GM18861 (cell line): Measurements from ENCODE around the gene SERPIND1.
"Not testable (repeated sequence)": the region's sequence is repeated elsewhere in the genome, so short reads cannot be mapped to it uniquely, and the experiment has no call there.

Experiments
- ATAC-seq: cut with Tn5 transposase; IDR thresholded peaks from one replicate; pipeline ENCODE4 v1.9.1; 2021; ENCODE audit not compliant: unreplicated experiment

Gene SERPIND1

DNA sequence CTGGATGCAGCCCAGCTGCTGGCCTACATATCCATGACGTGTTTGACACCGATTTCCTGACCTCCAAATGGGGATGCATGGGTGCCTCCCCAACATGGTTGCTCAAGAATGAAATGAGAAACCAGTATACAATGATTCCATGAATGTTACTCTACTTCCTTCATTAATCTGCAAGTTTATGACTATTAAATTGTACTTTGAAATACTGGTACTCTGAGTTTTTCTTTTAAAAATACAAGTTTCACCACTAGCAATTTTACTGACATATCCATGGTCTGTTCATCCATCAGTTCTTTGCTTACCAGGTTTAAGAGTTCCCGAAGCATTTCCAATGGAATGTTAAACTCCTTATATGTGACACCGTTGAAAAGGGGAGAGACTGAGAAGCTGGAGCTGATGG, 39.1 kb downstream of the SERPIND1 start:
- ATAC-seq, result no peak

DNA sequence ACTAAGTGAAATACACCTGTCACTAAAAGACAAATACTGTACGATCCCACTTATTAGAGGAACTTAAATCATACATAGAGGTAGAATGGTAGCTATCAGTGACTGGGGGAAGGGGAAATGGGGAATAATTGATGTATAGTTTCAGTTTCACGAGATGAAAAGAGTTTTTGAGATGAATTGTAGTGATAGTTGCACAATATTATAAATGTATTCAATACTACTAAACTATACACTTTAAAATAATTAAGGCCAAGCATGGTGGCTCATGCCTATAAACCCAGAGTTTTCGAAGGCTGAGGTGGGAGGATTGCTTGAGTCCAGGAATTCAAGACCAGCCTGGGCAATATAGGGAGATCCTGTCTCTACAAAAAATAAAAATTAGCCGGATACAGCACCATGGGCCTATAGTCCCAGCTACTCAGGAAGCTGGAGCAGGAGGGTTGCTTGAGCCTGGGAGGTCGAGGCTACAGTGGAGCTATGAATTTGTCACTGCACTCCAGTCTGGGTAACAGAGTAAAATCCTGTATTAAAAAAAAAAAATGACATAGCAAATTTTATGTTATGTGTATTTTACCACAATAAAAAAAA, 40.4 kb downstream of the SERPIND1 start:
- no peak for ATAC-seq

DNA sequence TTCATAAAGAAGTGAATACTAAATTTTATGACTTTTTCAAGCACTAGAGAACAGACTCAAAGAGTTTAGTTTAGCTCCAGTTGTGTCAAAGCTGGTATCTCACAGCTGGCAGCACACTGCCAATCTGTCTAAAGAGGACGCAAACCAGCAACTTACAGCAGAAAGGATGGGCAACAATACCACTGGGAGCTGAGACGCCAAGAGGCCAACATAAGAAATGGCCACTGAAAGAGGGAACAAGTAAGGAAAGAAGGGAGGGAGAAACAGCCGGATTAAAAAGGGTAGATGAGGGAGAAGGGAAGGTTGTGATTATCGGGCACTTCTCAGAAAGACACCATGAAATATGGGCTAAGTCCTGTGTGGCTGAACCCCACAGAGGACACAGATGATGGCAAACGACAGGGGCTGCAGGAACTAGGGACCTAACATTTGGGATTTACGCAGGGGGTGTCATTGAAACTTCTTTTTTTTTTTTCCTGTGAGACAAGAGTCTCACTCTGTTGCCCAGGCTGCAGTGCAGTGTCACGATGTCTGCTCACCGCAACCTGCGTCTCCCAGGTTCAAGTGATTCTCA, 41.7 kb downstream of the SERPIND1 start:
- ATAC-seq, result no peak

DNA sequence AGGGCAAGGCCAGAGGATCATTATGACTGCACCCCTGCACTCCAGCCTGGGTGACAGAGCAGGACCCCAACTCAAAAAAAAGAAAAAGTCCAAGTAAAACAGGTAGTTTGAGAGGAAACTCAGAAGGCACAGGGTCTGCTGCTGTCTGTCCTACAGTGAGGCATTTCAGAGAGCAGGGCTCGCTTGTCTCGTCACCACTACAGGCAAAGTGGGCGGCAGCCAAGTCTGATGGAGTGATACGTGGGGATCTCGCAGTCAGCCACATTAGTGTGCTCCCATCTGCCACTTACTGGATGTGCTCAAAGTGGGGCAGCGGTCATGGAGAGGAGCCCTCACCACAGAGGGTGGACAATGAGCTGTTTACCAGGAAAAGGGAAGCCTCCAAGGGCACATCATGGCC, 42.6 kb downstream of the SERPIND1 start:
- ATAC-seq, result no peak

DNA sequence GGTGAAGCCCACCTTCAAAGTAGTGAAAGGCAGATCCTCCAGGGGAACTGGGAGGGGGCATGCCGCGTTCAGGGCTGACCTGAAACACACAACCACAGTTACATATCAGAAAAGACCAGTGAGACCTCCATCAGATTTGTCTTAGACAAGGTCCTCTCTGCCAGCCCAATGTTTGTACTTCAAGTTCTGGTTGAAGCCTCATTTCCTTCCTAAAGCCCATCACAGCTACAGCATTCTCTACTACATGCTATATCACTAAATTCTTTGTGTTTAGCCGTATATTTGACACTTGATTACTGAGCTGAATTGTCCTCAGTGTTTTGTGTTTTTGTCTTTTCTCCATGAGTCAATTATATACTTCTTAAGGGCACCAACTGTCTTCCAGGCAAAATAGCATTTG, 44.6 kb downstream of the SERPIND1 start:
- ATAC-seq, result no peak

DNA sequence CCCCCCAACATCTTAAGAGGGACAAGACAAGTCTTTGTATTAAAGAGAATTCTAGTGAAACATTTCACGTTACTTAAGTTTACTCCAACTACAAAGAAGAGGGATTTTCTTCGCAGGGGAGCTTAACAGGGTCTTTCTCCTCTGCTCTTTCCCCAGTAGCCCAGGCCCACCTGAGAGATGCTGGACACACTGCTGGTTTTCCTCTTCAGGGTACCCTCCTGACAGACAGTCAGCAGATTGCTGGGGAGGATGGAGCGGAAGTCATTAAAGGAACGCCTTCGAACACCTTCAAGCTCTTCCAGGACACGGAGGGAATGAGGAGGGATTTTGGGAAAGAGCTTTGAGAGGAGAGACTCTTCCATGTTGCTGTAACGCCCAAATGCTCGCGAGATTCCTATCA, 45.6 kb downstream of the SERPIND1 start:
- no peak for ATAC-seq

DNA sequence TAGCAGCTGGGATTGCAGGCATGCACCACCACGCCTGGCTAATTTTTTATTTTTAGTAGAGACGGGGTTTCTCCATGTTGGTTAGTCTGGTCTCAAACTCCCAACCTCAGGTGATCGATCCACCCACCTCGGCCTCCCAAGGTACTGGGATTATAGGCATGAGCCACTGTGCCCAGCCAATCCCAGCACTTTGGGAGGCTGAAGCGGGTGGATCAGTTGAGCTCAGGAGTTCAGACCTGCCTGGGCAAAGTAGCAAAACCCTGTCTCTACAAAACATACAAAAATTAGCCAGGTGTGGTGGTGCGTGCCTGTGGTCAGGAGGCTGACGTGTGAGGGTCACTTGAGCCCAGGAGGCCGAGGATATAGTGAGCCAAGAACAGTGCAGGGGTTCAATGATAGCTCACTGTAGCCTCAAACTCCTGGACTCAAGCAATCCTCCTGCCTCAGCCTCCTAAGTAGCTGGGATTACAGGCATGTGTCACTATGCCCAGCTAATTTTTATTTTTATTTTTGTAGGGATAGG, 47.9 kb downstream of the SERPIND1 start:
- ATAC-seq, result not testable (repeated sequence)

DNA sequence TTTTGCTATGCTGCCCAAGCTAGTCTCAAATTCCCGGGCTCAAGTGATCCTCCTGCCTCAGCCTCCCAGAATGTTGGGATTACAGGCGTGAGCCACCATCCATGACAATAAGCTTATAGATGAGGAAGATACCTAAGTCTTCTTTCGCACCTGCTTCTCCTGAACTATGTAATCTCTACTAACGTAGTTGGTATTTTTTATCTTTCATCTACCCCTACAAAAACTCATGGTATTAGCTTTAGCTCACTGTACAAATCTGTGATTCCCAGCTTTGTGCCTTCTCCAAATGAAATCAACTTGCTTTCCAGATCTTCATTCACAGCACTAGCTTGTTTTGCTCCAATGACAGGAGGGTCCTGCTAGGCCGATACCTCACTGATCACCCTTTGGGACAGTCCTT, 48.3 kb downstream of the SERPIND1 start:
- ATAC-seq, result no peak

DNA sequence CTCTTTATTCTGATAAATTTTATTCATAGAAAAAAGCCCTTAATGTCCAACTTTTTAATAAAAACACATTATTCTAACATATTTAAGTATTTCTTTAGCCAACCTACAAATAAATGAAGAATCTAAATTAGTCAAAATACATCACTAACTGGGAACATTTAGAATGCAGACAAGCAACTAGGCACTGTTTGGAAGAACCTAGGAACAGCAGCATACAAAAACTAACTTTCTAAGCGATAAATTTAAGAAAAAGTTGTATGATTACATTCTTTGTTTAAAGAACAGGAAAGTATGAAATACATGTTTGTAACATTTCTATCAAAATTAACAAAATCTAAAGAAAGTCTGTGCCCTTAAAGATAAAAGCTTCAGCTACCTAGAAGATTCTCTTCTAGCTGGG, 49.4 kb downstream of the SERPIND1 start:
- ATAC-seq, result no peak

DNA sequence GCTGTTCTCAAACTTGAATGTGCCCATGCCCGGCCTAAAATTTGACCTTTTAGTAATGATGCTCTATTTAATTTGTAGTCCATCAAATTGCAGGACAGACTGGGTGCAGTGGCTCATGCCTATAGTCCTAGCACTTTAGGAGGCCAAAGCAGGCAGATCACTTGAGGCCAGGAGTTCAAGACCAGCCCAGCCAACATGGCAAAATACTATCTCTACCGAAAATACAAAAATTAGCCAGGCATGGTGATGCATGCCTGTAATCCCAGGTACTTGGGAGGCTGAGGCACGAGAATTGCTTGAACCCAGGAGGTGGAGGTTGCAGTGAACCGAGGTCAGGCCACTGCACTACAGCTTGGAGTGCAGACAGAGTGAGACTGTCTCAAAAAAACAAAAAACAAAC, 51.3 kb downstream of the SERPIND1 start:
- ATAC-seq, result not testable (repeated sequence)

DNA sequence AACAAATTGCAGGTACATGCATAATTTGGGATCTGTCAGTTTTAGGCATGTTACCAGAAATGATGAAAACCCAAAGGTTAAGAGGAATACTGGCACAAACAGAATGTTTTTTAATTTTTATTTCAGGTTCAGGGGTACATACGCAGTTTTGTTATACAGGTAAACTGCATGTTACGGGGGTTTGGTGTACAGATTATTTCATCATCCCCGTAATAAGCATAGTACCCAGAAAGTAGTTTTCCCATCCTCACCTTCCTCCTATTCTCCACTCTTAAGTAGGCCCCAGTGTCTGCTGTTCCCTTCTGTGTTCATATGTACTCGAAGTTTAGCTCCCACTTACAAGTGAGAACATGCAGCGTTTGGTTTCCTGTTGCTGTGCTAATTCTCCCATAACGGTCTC, 51.7 kb downstream of the SERPIND1 start:
- no peak for ATAC-seq

DNA sequence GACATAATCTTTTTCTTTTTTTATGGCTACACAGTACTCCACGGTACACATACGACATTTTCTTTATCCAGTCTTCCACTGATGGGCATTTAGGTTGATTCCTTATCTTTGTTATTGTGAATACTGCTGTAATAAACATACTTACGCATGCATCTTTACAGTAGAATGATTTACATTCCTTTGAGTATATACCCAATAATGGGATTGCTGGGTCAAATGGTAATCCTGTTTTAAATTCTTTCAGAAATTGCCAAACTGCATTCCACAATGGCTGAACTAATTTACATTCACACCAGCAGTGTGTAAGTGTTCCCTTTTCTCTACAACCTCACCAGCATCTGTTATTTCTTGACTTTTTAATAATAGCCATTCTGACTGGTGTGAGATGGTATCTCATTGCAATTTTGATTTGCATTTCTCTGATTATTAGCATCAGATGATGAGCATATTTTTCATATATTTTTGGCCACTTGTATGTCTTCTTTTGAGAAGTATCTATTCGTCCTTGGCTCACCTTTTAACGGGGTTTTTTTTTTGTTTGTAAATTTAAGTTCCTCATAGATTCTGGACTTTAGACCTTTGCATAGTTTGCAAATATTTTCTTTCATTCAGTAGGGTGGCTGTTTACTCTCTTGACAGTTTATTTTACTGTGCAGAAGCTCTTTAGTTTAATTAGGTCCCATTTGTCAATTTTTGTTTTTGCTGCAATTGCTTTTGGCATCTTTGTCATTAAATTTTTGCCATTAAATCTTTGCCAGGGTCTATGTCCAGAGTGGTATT, 52.6 kb downstream of the SERPIND1 start:
- not testable (repeated sequence) for ATAC-seq

DNA sequence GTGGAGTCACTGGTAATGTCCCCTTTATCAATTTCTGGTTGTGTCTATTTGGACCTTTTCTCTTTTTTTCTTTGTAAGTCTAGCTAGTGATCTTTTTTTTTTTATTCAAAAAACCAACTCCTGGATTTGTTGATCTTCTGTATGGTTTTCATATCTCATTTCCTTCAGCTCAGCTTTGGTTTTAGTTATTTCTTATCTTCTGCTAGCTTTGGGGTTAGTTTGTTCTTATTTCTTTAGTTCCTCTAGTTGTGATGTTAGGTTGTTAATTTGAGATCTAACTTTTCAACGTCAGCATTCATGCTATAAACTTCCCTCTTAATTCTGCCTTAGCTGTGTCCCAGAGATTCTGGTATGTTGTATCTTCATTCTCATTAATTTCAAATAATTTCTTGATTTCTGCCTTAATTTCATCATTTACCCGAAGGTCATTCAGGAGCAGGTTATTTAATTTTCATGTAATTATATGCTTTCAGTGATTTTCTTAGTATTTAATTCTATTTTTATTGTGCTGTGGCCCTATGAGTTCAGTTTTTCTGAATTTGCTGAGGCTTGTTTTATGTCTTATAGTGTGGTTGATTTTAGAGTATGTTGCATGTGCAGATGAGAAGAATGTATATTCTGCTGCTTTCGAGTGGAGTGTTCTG, 55.7 kb downstream of the SERPIND1 start:
- ATAC-seq, result no peak

DNA sequence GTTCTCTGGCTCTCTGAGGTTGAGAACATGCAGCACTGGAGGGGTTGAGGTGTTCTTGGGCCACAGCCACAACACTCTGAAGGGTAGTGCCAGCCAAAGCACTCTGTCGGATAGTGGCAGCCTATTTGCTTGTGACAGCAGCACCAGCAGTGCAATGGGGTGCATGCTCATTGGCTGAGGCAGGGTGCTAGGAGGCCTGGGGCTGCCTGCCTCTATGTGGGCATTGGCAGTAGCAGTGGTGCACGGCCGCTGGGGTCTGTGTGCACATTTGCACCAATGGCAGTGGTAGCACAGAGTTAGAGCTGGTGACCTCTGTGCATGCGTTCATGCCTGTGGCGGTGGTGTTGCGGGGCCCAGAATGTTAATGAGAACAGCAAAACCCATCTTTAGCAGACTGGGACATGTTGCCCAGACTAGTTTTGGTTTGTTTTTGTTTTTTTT, 59.3 kb downstream of the SERPIND1 start:
- ATAC-seq, result no peak

DNA sequence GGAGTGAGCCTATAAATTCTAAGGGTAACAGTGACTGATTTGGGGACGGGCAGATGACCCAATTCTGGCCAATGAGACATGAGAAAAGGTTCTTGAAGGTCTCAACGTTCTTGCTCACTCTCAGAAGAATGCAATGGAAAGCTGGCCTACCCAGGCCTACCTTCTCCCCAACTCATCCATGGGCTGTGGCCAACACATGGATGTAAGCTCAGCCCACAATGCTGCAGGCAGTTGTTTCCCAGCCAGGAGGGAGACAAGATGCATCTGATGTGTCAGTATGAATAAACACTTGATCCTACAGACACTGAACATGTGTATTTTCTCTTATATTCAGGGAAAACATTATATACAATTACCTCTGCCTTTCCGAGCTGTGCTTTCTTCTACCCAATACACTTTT, 60.3 kb downstream of the SERPIND1 start:
- no peak for ATAC-seq

DNA sequence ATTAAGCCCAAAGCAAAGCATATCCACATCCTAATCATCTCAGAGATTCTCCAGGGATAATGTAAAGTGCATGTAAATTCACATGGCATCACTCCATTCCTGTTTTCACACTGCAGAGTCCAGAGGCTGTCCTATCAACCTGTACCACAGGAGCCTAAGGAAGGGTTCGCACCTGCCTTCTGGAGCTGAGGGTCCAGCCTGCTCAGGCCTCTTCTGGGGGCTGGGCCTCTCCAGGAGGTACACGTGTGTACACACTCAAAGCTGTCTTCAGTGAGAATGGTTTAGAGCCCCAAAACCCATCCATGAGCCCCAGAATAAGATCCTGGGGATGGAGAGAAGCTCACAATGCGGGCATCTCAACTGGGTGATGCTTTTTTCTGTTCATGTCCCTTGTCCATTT, 60.8 kb downstream of the SERPIND1 start:
- ATAC-seq, result no peak
